ACC112 (cell line): ENCODE measurements around the gene NNMT.
"Not testable (repeated sequence)": the region's sequence is repeated elsewhere in the genome, so short reads cannot be mapped to it uniquely, and the experiment has no call there.

Experiments used
- H2AFZ ChIP-seq: fragments of 200-600 bp; sonication (generic); one replicate; pipeline ENCODE4 v1.6.0; 2017; ENCODE audit warnings: antibody characterized with exemption, low read length; ENCODE audit not compliant: unreplicated experiment
- H3K27ac ChIP-seq: fragments of 200-600 bp; sonication (generic); 2 replicates; pipeline ENCODE4 v1.5.1; 2014; ENCODE audit warnings: low read depth, mild to moderate bottlenecking, antibody characterized with exemption, low read length, moderate library complexity
- H3K27me3 ChIP-seq: fragments of 200-600 bp; sonication (generic); 2 replicates; pipeline ENCODE4 v1.6.1; 2014; ENCODE audit warnings: mild to moderate bottlenecking, antibody characterized with exemption, low read length, moderate library complexity, mixed read lengths; ENCODE audit not compliant: insufficient read depth
- H3K36me3 ChIP-seq: fragments of 200-600 bp; sonication (generic); 2 replicates; pipeline ENCODE4 v1.6.1; 2016; ENCODE audit warnings: mild to moderate bottlenecking, antibody characterized with exemption, low read length, moderate library complexity, mixed read lengths; ENCODE audit not compliant: insufficient read depth
- H3K4me1 ChIP-seq: fragments of 200-600 bp; sonication (generic); one replicate; pipeline ENCODE4 v1.6.1; 2016; ENCODE audit warnings: low read length, mixed read lengths; ENCODE audit not compliant: insufficient read depth, unreplicated experiment, control insufficient read depth
- H3K4me3 ChIP-seq: fragments of 200-600 bp; sonication (generic); 2 replicates; pipeline ENCODE4 v1.5.1; 2014; ENCODE audit warnings: mild to moderate bottlenecking, low read depth, low read length
- H3K79me2 ChIP-seq: fragments of 200-600 bp; sonication (generic); one replicate; pipeline ENCODE4 v1.6.0; 2016; ENCODE audit warnings: low read length; ENCODE audit not compliant: control insufficient read depth, unreplicated experiment, insufficient read depth

The NNMT gene

GRCh38 chr11:114322934-114323333, 26.7 kb downstream of the NNMT start:
- no peaks in the 10 kb centered on the region for H3K36me3 ChIP-seq
- no peaks in the 10 kb centered on the region for H3K27me3 ChIP-seq
- H3K27ac ChIP-seq: no peak overlapping the region
- H3K4me1 ChIP-seq: peaks cover 26% of the 10 kb centered on the region
- H2AFZ ChIP-seq: no peak overlapping the region
- no peaks in the 10 kb centered on the region for H3K79me2 ChIP-seq
- H3K4me3 ChIP-seq: no peak overlapping the region

DNA sequence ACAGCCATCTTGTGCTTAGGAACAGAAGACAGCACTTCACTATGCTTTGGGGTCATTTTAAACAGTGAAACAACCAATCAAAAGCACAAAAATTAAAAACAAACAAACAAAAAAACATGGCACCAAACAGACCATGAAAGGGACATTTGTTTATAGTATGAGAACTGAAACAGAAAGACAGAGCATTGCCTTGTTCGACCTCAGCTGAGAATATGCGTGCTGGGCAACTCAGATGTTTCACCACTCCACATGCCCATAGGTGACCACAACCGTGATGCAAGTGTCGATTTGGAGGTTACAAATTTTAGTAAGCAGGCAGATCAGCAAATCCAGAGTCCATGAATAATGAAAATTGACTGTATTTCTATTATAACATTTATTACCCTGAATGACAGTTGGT, 30.0 kb downstream of the NNMT start:
- Histone ChIP-seq H3K27me3 (no peaks in the 10 kb centered on the region), H3K36me3 (no peaks in the 10 kb centered on the region), H3K27ac (no peak overlapping the region), H2AFZ (no peak overlapping the region), H3K79me2 (no peaks in the 10 kb centered on the region), H3K4me3 (no peak overlapping the region), H3K4me1 (peaks cover 13% of the 10 kb centered on the region)

GRCh38 chr11:114326776-114327175, 30.6 kb downstream of the NNMT start:
- H3K36me3 ChIP-seq: no peaks in the 10 kb centered on the region
- no peak overlapping the region for H2AFZ ChIP-seq
- H3K4me3 ChIP-seq: no peak overlapping the region

DNA sequence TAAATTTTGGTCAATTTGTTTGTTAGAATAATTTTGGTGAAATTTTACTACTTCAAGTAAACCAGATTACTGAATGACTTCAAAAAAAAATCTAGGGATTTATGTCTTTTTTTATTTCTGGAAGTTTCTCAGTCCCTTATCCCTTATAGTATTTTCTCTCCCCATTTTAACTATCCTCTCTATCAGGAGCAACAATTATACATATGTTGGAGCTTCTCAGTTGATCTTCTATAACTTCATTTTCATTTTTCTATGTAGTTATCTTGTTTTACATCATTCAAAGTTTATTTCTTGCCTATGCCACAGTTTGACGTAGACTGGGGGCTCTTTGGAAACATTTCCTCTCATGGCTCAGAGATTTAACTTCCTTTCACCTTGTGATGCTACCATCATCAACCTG, 34.2 kb downstream of the NNMT start:
- Histone ChIP-seq H3K4me3 (no peak overlapping the region), H3K79me2 (no peaks in the 10 kb centered on the region), H3K27ac (no peak overlapping the region), H2AFZ (no peak overlapping the region), H3K36me3 (no peaks in the 10 kb centered on the region), H3K27me3 (peaks cover 5% of the 10 kb centered on the region; the same call in 1 of the 2 replicates), H3K4me1 (no peaks in the 10 kb centered on the region)

More at GRCh38 chr11:114326776-114327175, 30.6 kb downstream of the NNMT start:
- H3K4me1 ChIP-seq: peaks cover 7% of the 10 kb centered on the region
- H3K27ac ChIP-seq: no peak overlapping the region
- no peaks in the 10 kb centered on the region for H3K27me3 ChIP-seq
- no peaks in the 10 kb centered on the region for H3K79me2 ChIP-seq

- no peaks in the 10 kb centered on the region for H3K27me3 ChIP-seq
- peak overlapping the region; percentile 92 for H2AFZ ChIP-seq
- peak overlapping the region; percentile 56; the same call in 1 of the 2 replicates for H3K27ac ChIP-seq
- peak overlapping the region; percentile 79 for H3K4me3 ChIP-seq
- H3K79me2 ChIP-seq: no peaks in the 10 kb centered on the region
- peaks cover 6% of the 10 kb centered on the region for H3K4me1 ChIP-seq
- H3K36me3 ChIP-seq: no peaks in the 10 kb centered on the region
Observed at GRCh38 chr11:114340311-114341131, 44.3 kb downstream of the NNMT start.

DNA sequence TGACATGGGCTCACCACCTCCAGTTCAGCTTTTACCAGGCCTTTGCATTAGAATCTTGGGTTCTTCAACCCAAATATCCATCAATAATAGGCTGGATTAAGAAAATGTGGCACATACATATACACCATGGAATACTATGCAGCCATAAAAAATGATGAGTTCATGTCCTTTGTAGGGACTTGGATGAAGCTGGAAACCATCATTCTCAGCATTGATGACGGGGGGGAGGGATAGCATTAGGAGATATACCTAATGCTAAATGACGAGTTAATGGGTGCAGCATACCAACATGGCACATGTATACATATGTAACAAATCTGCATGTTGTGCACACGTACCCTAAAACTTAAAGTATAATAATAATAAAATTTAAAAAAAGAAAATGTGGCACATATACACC, 45.5 kb downstream of the NNMT start:
- H2AFZ ChIP-seq, H3K4me3 ChIP-seq, H3K27ac ChIP-seq, H3K27me3 ChIP-seq, H3K4me1 ChIP-seq, H3K36me3 ChIP-seq, H3K79me2 ChIP-seq: not testable (repeated sequence)

DNA sequence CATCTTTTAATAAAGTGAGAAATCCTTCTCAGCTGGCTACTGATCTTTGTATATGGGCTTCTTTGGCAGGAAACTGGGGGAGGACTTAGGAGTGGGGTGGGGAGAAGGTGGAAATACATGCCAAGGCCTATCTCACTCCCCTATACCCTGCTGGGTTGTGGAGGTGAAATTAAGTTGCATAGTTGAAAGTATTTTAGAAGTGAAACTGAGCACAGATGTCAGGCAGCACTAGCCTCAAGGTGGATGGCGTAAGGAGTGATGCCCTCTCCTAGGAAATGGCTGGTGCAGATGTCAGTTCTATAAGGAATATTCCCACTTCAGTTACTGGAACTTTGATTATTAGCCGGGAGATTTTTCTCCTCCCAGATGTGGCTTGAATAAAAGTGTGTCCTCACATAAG, 46.3 kb downstream of the NNMT start:
- Histone ChIP-seq H3K79me2 (no peaks in the 10 kb centered on the region), H3K27me3 (no peaks in the 10 kb centered on the region), H3K4me3 (no peak overlapping the region), H3K4me1 (peaks cover 6% of the 10 kb centered on the region), H2AFZ (no peak overlapping the region), H3K27ac (no peak overlapping the region), H3K36me3 (no peaks in the 10 kb centered on the region)

DNA sequence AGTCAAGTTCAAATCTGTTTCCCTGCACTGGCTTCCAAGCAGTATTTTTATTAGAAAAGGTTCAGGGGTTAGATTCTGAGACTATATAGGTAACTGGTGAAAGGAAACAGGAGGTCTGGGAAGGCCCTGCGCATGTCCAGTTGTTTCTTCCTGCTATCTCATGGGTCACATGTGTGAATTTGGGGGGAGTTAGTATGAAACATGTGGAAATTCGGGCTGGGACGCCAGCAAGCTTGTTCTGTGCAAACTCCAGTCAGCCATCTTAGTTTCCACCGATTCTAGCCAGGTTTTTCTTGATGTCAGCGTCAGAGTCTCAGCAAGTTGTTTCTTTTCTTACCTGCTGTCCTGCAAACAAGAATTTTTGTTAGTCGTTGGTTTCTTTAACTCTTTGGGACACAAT, 46.8 kb downstream of the NNMT start:
- Histone ChIP-seq H3K4me1 (peaks cover 6% of the 10 kb centered on the region), H2AFZ (no peak overlapping the region), H3K27ac (no peak overlapping the region), H3K36me3 (no peaks in the 10 kb centered on the region), H3K27me3 (no peaks in the 10 kb centered on the region), H3K79me2 (no peaks in the 10 kb centered on the region), H3K4me3 (no peak overlapping the region)

DNA sequence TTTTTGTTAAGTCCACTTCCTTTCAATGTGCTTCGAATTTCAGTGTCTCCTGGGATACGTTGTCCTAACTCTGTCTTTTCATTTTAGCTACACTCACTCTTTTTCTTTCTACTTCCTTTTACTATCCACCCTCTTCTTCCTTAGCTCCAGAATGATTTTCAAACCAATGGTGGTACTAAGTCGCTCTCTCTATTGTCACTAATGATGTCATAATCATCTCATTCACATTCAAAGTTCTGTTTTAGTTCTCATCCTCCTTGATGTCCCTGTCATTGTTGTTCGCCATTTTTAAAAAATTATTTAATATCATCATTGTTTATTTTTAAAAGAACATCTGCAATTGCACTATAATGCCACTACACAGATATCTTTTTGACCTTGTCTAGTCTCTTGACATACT, 47.3 kb downstream of the NNMT start:
- H3K4me1 ChIP-seq: peaks cover 6% of the 10 kb centered on the region
- no peak overlapping the region for H3K4me3 ChIP-seq
- H3K27ac ChIP-seq: no peak overlapping the region
- no peaks in the 10 kb centered on the region for H3K36me3 ChIP-seq
- no peaks in the 10 kb centered on the region for H3K79me2 ChIP-seq
- no peak overlapping the region for H2AFZ ChIP-seq
- no peaks in the 10 kb centered on the region for H3K27me3 ChIP-seq

DNA sequence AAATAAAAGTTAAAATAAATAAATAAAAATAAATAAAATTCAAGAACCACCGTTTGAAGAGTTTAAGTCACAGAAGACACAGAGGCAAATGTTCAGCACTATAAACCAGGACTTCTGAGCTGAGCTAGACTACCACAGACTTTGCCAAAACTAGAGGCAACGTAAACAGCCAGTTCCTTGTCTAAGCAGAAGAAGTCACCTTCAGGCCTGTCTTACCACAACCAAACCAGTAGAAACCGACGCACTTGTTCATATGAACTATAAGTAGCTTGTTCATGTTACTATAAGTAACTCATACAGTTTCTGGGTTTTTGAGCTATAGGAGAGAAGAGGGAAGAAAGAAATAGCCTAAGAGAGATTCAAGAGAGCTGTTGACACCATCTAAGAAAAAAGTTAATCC, 48.3 kb downstream of the NNMT start:
- Histone ChIP-seq H3K4me1 (peaks cover 6% of the 10 kb centered on the region), H3K27ac (no peak overlapping the region), H3K27me3 (no peaks in the 10 kb centered on the region), H2AFZ (no peak overlapping the region), H3K36me3 (no peaks in the 10 kb centered on the region), H3K79me2 (no peaks in the 10 kb centered on the region), H3K4me3 (no peak overlapping the region)

GRCh38 chr11:114345575-114346222, 49.5 kb downstream of the NNMT start:
- no peak overlapping the region for H3K4me3 ChIP-seq
- no peak overlapping the region for H3K27ac ChIP-seq
- peaks cover 2% of the 10 kb centered on the region for H3K4me1 ChIP-seq
- no peaks in the 10 kb centered on the region for H3K36me3 ChIP-seq
- H3K79me2 ChIP-seq: no peaks in the 10 kb centered on the region
- H3K27me3 ChIP-seq: no peaks in the 10 kb centered on the region
- no peak overlapping the region for H2AFZ ChIP-seq
